ENCODE results near the gene EDAR. TPM values are rescaled to one million over a fixed set of nuclear protein-coding genes. Genes with fewer than 3 reads are reported as not detected.

EDAR gene
- total RNA-seq, 1 donor from 2014 or later, result not detected

DNA sequence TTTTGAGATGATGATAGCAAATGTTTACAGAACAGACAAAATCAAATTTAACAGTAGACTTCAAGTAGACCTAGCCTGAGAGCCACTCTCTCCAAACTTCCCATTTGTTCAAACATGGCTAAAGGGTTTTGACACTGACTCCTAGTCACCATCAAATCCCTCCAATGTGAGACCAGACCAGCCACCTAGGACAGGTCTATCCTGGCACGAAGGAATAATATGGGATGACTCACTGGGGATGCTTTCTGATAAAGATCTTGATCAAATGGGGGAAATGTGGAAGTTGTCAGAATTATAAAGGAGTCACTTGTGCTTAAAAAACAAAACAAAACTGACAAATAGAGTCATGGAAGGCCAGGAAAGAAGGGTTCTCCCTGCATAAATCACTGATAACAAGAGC lies 95.7 kb downstream of the EDAR start:
- TF ChIP-seq EZH2 (IDR thresholded peaks at IDR 0.05; ENCODE audit: insufficient read depth, low read length) (no peak), CTCF (IDR thresholded peaks at IDR 0.05; ENCODE audit: insufficient read depth, low read depth, low read length) (no peak)
- Histone ChIP-seq H3K4me2 (ENCODE audit: low read length) (no peak overlapping the region), H2AFZ (ENCODE audit: low read depth, low read length) (no peak overlapping the region), H4K20me1 (ENCODE audit: insufficient read depth, low read length) (no peaks in the 10 kb centered on the region), H3K4me1 (ENCODE audit: insufficient read depth, low read length) (no peaks in the 10 kb centered on the region), H3K4me3 (ENCODE audit: insufficient read depth, low read depth, low read length) (no peak overlapping the region), H3K9ac (ENCODE audit: low read length) (no peak overlapping the region), H3K79me2 (ENCODE audit: insufficient read depth, low read length) (no peaks in the 10 kb centered on the region), H3K9me3 (ENCODE audit: insufficient read depth, low read depth, low read length) (peaks cover 5% of the 10 kb centered on the region), H3K36me3 (ENCODE audit: insufficient read depth, low read length) (no peaks in the 10 kb centered on the region), H3K27me3 (ENCODE audit: insufficient read depth, low read length) (no peaks in the 10 kb centered on the region), H3K27ac (ENCODE audit: low read depth, low read length) (no peak overlapping the region)
- DNase-seq (ENCODE audit: low read depth), result no peak
- no peak overlapping the region for H3K4me3 Mint-ChIP-seq (ENCODE audit: unreplicated experiment)
- H3K4me1 Mint-ChIP-seq (ENCODE audit: low read depth, unreplicated experiment), result no peaks in the 10 kb centered on the region
- H3K27me3 Mint-ChIP-seq (ENCODE audit: low read depth, unreplicated experiment), result no peaks in the 10 kb centered on the region
- no peak for FAIRE-seq
- no peak overlapping the region for H3K27ac Mint-ChIP-seq (ENCODE audit: unreplicated experiment)
- H3K36me3 Mint-ChIP-seq (ENCODE audit: low read depth, unreplicated experiment), result peaks cover 6% of the 10 kb centered on the region
- H3K9me3 Mint-ChIP-seq (ENCODE audit: unreplicated experiment), result peaks cover 25% of the 10 kb centered on the region

- H3K4me3 Mint-ChIP-seq (ENCODE audit: unreplicated experiment), result no peak overlapping the region
Observed at GRCh38 chr2:108889907-108890306, 99.1 kb downstream of the EDAR start.

More at GRCh38 chr2:108889907-108890306, 99.1 kb downstream of the EDAR start:
- no peak overlapping the region for H3K4me2 ChIP-seq (ENCODE audit: low read length)
- H3K9ac ChIP-seq (ENCODE audit: low read length), result no peak overlapping the region
- H3K4me3 ChIP-seq (ENCODE audit: insufficient read depth, low read depth, low read length), result no peak overlapping the region
- H3K9me3 ChIP-seq (ENCODE audit: insufficient read depth, low read depth, low read length), result no peaks in the 10 kb centered on the region
- H3K4me1 ChIP-seq (ENCODE audit: insufficient read depth, low read length), result no peaks in the 10 kb centered on the region
- H3K79me2 ChIP-seq (ENCODE audit: insufficient read depth, low read length), result no peaks in the 10 kb centered on the region
- H2AFZ ChIP-seq (ENCODE audit: low read depth, low read length), result no peak overlapping the region
- H3K27ac Mint-ChIP-seq (ENCODE audit: unreplicated experiment), result no peak overlapping the region
- no peaks in the 10 kb centered on the region for H3K27me3 ChIP-seq (ENCODE audit: insufficient read depth, low read length)
- peaks cover 6% of the 10 kb centered on the region for H3K36me3 Mint-ChIP-seq (ENCODE audit: low read depth, unreplicated experiment)
- H4K20me1 ChIP-seq (ENCODE audit: insufficient read depth, low read length), result no peaks in the 10 kb centered on the region
- no peak for DNase-seq (ENCODE audit: low read depth)
- H3K27ac ChIP-seq (ENCODE audit: low read depth, low read length), result no peak overlapping the region
- H3K27me3 Mint-ChIP-seq (ENCODE audit: low read depth, unreplicated experiment), result no peaks in the 10 kb centered on the region
- FAIRE-seq, result no peak
- TF ChIP-seq EZH2 (IDR thresholded peaks at IDR 0.05; ENCODE audit: insufficient read depth, low read length), result no peak
- no peak for TF ChIP-seq CTCF (IDR thresholded peaks at IDR 0.05; ENCODE audit: insufficient read depth, low read depth, low read length)
- H3K36me3 ChIP-seq (ENCODE audit: insufficient read depth, low read length), result no peaks in the 10 kb centered on the region
- H3K4me1 Mint-ChIP-seq (ENCODE audit: low read depth, unreplicated experiment), result no peaks in the 10 kb centered on the region
- peaks cover 26% of the 10 kb centered on the region for H3K9me3 Mint-ChIP-seq (ENCODE audit: unreplicated experiment)

Measured in astrocyte (in vitro differentiated cells and primary cell).